CD8-positive, alpha-beta memory T cell (primary cell): ENCODE data around the gene TOPORS. TPM values are rescaled to one million over a fixed set of nuclear protein-coding genes. Genes with fewer than 3 reads are reported as not detected.
A peak's percentile ranks its signal among the peaks of the same experiment; 100 is the strongest.

ENCODE experiments used
- CTCF ChIA-PET: fragments of 350-600 bp; sonication (Branson Sonifier 250); formaldehyde crosslinking; loops from one replicate; lab custom pipeline; 2021; ENCODE audit warnings: antibody characterized with exemption; lab: Charles Lee
- POLR2A ChIA-PET: fragments of 350-600 bp; sonication (Branson Sonifier 250); formaldehyde crosslinking; loops from one replicate; lab custom pipeline; 2021; ENCODE audit warnings: antibody characterized with exemption; lab: Charles Lee
- DNase-seq, 5 donors: peaks; one replicate each; pipeline versions ENCODE4 v3.0.0 to v3.0.0-alpha.2; 2020 to 2022; ENCODE audit warnings: mixed read lengths in 1 of 5
- H3K27ac ChIP-seq: one replicate; pipeline ENCODE4 v1.7.0; 2013; ENCODE audit warnings: low read depth, mild to moderate bottlenecking, low read length, moderate library complexity
- H3K27me3 ChIP-seq: 2 replicates; pipeline ENCODE4 v1.7.0; 2013; ENCODE audit warnings: low read length, mild to moderate bottlenecking; ENCODE audit not compliant: insufficient read depth, poor library complexity, severe bottlenecking
- H3K36me3 ChIP-seq: 2 replicates; pipeline ENCODE4 v1.7.0; 2013; ENCODE audit warnings: mild to moderate bottlenecking, low read length, moderate library complexity; ENCODE audit not compliant: insufficient read depth
- H3K4me1 ChIP-seq: 2 replicates; pipeline ENCODE4 v1.7.0; 2013; ENCODE audit warnings: mild to moderate bottlenecking, low read length, moderate library complexity; ENCODE audit not compliant: insufficient read depth
- H3K4me3 ChIP-seq: 2 replicates; pipeline ENCODE4 v1.7.0; 2013; ENCODE audit warnings: mild to moderate bottlenecking, low read length
- H3K9me3 ChIP-seq: 2 replicates; pipeline ENCODE4 v1.7.0; 2013; ENCODE audit warnings: mild to moderate bottlenecking, low read length
- H3K27ac Mint-ChIP-seq, 8 donors: one replicate each; pipeline ENCODE4 v1.8.0; 2020 to 2021; ENCODE audit warnings: mixed read lengths in 8 of 8, mild to moderate bottlenecking in 6 of 8, inconsistent platforms in 3 of 8, moderate library complexity in 3 of 8
- H3K27me3 Mint-ChIP-seq, 2 donors: one replicate each; pipeline ENCODE4 v1.8.0; 2020 to 2021; ENCODE audit warnings: mixed read lengths in 2 of 2, mild to moderate bottlenecking in 1 of 2, moderate library complexity in 1 of 2
- H3K36me3 Mint-ChIP-seq, 3 donors: one replicate each; pipeline ENCODE4 v1.8.0; 2020 to 2021; ENCODE audit warnings: mixed read lengths in 3 of 3, inconsistent platforms in 1 of 3, mild to moderate bottlenecking in 1 of 3
- H3K4me1 Mint-ChIP-seq, 3 donors: one replicate each; pipeline ENCODE4 v1.8.0; 2020 to 2021; ENCODE audit warnings: mixed read lengths in 3 of 3, inconsistent platforms in 1 of 3, mild to moderate bottlenecking in 1 of 3
- H3K4me3 Mint-ChIP-seq, 7 donors: one replicate each; pipeline ENCODE4 v1.8.0; 2020 to 2021; ENCODE audit warnings: mixed read lengths in 7 of 7, mild to moderate bottlenecking in 6 of 7, moderate library complexity in 4 of 7, inconsistent platforms in 2 of 7
- H3K9me3 Mint-ChIP-seq, 5 donors: one replicate each; pipeline ENCODE4 v1.8.0; 2020 to 2022; ENCODE audit warnings: mixed read lengths in 5 of 5, mild to moderate bottlenecking in 3 of 5, moderate library complexity in 2 of 5, inconsistent platforms in 1 of 5
- polyA plus RNA-seq: library from polyadenylated mRNA; unstranded; fragments of 300-500 nt; fragmentation: Illumina TruSeq; gene quantifications from one replicate; pipeline ENCODE4 v1.2.3, GENCODE V29; 2021
- total RNA-seq, 2 experiments: library from RNA; stranded (reverse); gene quantifications; one replicate each; pipeline ENCODE4 v1.2.3, GENCODE V29; 2021

Gene TOPORS
- total and polyA plus RNA-seq, 3 experiments from 2014 or later, result 18.7 to 26.1 (median 20.4) TPM

- Histone ChIP-seq H3K9me3 (no peaks in the 10 kb centered on the region), H3K4me1 (peaks cover 21% of the 10 kb centered on the region), H3K27me3 (peaks cover 3% of the 10 kb centered on the region), H3K27ac (no peak overlapping the region), H3K36me3 (no peaks in the 10 kb centered on the region), H3K4me3 (no peak overlapping the region)
- ChIA-PET POLR2A (interaction anchor here (1.0 kb wide), 1 partner anchor 50 kb away, joined by 3 read pairs; no protein-coding TSS in a partner anchor), CTCF (interaction anchor here (1.5 to 13.8 kb wide), 5 partner anchors 9 to 198 kb away, joined by 4 to 342 read pairs (median 31); partner anchors contain the start of genes RIGI, SMIM27 and TOPORS)
- H3K4me1 Mint-ChIP-seq, result peaks cover 25 to 32% (median 30%) of the 10 kb centered on the region in 3 donors
- H3K27ac Mint-ChIP-seq, result no peak overlapping the region
- peaks cover 0 to 11% (median 3%) of the 10 kb centered on the region in 3 donors for H3K36me3 Mint-ChIP-seq
- H3K9me3 Mint-ChIP-seq, result no peaks in the 10 kb centered on the region
- no peak for DNase-seq
- no peak overlapping the region for H3K4me3 Mint-ChIP-seq
- peaks cover 7 to 10% of the 10 kb centered on the region in 2 donors for H3K27me3 Mint-ChIP-seq
Measured at GRCh38 chr9:32574858-32575257, 22.5 kb upstream of the TOPORS start.

GRCh38 chr9:32573821-32574220, 21.4 kb upstream of the TOPORS start:
- peaks cover 29 to 35% (median 32%) of the 10 kb centered on the region in 3 donors for H3K4me1 Mint-ChIP-seq
- H3K27ac Mint-ChIP-seq, result peak overlapping the region; percentile 96 to 99 (median 99)
- Histone ChIP-seq H3K27me3 (peaks cover 3% of the 10 kb centered on the region), H3K36me3 (no peaks in the 10 kb centered on the region), H3K4me1 (peaks cover 21% of the 10 kb centered on the region), H3K4me3 (no peak overlapping the region), H3K9me3 (no peaks in the 10 kb centered on the region), H3K27ac (no peak overlapping the region)
- peaks cover 3 to 10% of the 10 kb centered on the region in 2 donors for H3K27me3 Mint-ChIP-seq
- ChIA-PET POLR2A (interaction anchor here (1.0 to 2.6 kb wide), 2 partner anchors 22 to 49 kb away, joined by 3 to 45 read pairs; partner anchors contain the start of genes SMIM27 and TOPORS), CTCF (interaction anchor here (1.5 to 13.8 kb wide), 6 partner anchors 8 to 197 kb away, joined by 4 to 342 read pairs (median 32); partner anchors contain the start of genes ACO1, RIGI, SMIM27 and TOPORS)
- H3K36me3 Mint-ChIP-seq, result peaks cover 0 to 18% (median 3%) of the 10 kb centered on the region in 3 donors
- no peaks in the 10 kb centered on the region for H3K9me3 Mint-ChIP-seq
- H3K4me3 Mint-ChIP-seq, result peak overlapping the region in 6 of 7 donors; percentile 44 to 100 (median 99)
- no peak for DNase-seq

GRCh38 chr9:32572900-32573523, 20.6 kb upstream of the TOPORS start, which contains the start of gene NDUFB6:
NDUFB6 (minus strand) TSS chr9:32573159; CDS start chr9:32573060, 99 bp downstream.
- Mint-ChIP-seq H3K9me3 (no peaks in the 10 kb centered on the region), H3K27ac (peak within 1 kb of the TSS; percentile 96 to 99 (median 99)), H3K4me3 (peak within 1 kb of the TSS; percentile 98 to 100 (median 99)), H3K27me3 (peaks cover 3% of the 10 kb centered on the region in 2 donors), H3K4me1 (peaks cover 32 to 35% (median 33%) of the 10 kb centered on the region in 3 donors), H3K36me3 (peaks cover 0 to 22% (median 7%) of the 10 kb centered on the region in 3 donors)
- no peaks in the 10 kb centered on the region for H3K9me3 ChIP-seq
- H3K27me3 ChIP-seq, result no peaks in the 10 kb centered on the region
- ChIA-PET CTCF (interaction anchor here (1.1 to 13.8 kb wide), 10 partner anchors 9 to 196 kb away, joined by 3 to 342 read pairs (median 11); partner anchors contain the start of genes ACO1, RIGI, SMIM27 and TOPORS), POLR2A (interaction anchor here (0.6 to 2.6 kb wide), 4 partner anchors 21 to 685 kb away, joined by 4 to 45 read pairs (median 8); partner anchors contain the start of genes ACO1, SMIM27 and TOPORS)
- peak; percentile 93 to 97 (median 94) for DNase-seq
- H3K4me3 ChIP-seq, result peak within 1 kb of the TSS; percentile 98
- H3K27ac ChIP-seq, result peak within 1 kb of the TSS; percentile 92
- H3K4me1 ChIP-seq, result peaks cover 21% of the 10 kb centered on the region
- H3K36me3 ChIP-seq, result peaks cover under 1% of the 10 kb centered on the region

GRCh38 chr9:32571969-32572899, 19.8 kb upstream of the TOPORS start:
- peaks cover 0 to 3% of the 10 kb centered on the region in 2 donors for H3K27me3 Mint-ChIP-seq

GRCh38 chr9:32570262-32570661, 17.9 kb upstream of the TOPORS start:
- no peaks in the 10 kb centered on the region for H3K9me3 Mint-ChIP-seq
- H3K27me3 Mint-ChIP-seq, result peaks cover 0 to 5% of the 10 kb centered on the region in 2 donors
- peaks cover 37 to 42% (median 40%) of the 10 kb centered on the region in 3 donors for H3K4me1 Mint-ChIP-seq
- ChIA-PET CTCF (no interaction called here), POLR2A (no interaction called here)
- Histone ChIP-seq H3K4me3 (no peak overlapping the region), H3K27ac (no peak overlapping the region), H3K9me3 (no peaks in the 10 kb centered on the region), H3K36me3 (peaks cover 9% of the 10 kb centered on the region), H3K4me1 (peaks cover 21% of the 10 kb centered on the region), H3K27me3 (no peaks in the 10 kb centered on the region)
- peaks cover 0 to 47% (median 15%) of the 10 kb centered on the region in 3 donors for H3K36me3 Mint-ChIP-seq
- no peak for DNase-seq
- peak overlapping the region in 1 of 7 donors; percentile 75 for H3K4me3 Mint-ChIP-seq
- peak overlapping the region in 4 of 8 donors; percentile 22 to 66 (median 48) for H3K27ac Mint-ChIP-seq

More at GRCh38 chr9:32571969-32572899, 19.8 kb upstream of the TOPORS start:
- Histone ChIP-seq H3K27me3 (no peaks in the 10 kb centered on the region), H3K27ac (peak overlapping the region; percentile 92), H3K4me1 (peaks cover 21% of the 10 kb centered on the region), H3K36me3 (peaks cover 4% of the 10 kb centered on the region), H3K4me3 (peak overlapping the region; percentile 98), H3K9me3 (no peaks in the 10 kb centered on the region)
- peak; percentile 56 to 86 (median 73) for DNase-seq
- Mint-ChIP-seq H3K9me3 (no peaks in the 10 kb centered on the region), H3K36me3 (peaks cover 0 to 29% (median 13%) of the 10 kb centered on the region in 3 donors), H3K27ac (peak overlapping the region; percentile 96 to 99 (median 99)), H3K4me1 (peaks cover 33 to 40% (median 35%) of the 10 kb centered on the region in 3 donors), H3K4me3 (peak overlapping the region; percentile 98 to 100 (median 99))
- CTCF ChIA-PET, result interaction anchor here (0.6 to 13.8 kb wide), 22 partner anchors 8 to 429 kb away, joined by 3 to 342 read pairs (median 4); partner anchors contain the start of genes ACO1, APTX, RIGI and SMIM27
- POLR2A ChIA-PET, result interaction anchor here (0.6 to 2.6 kb wide), 4 partner anchors 21 to 686 kb away, joined by 4 to 45 read pairs (median 8); partner anchors contain the start of genes ACO1, SMIM27 and TOPORS

- Mint-ChIP-seq H3K27ac (no peak overlapping the region), H3K4me1 (peaks cover 26 to 43% (median 38%) of the 10 kb centered on the region in 3 donors), H3K27me3 (peaks cover 0 to 2% of the 10 kb centered on the region in 2 donors), H3K36me3 (peaks cover 0 to 55% (median 17%) of the 10 kb centered on the region in 3 donors), H3K9me3 (no peaks in the 10 kb centered on the region), H3K4me3 (no peak overlapping the region)
- no peak overlapping the region for H3K27ac ChIP-seq
- H3K4me3 ChIP-seq, result no peak overlapping the region
- no peaks in the 10 kb centered on the region for H3K9me3 ChIP-seq
- peaks cover 11% of the 10 kb centered on the region for H3K36me3 ChIP-seq
- ChIA-PET CTCF (interaction anchor here (0.8 to 1.5 kb wide), 3 partner anchors 11 to 37 kb away, joined by 3 read pairs; no protein-coding TSS in a partner anchor), POLR2A (no interaction called here)
- H3K27me3 ChIP-seq, result no peaks in the 10 kb centered on the region
- no peak for DNase-seq
- H3K4me1 ChIP-seq, result peaks cover 12% of the 10 kb centered on the region
Measured at GRCh38 chr9:32566770-32567169, 14.4 kb upstream of the TOPORS start.

GRCh38 chr9:32565967-32566366, 13.6 kb upstream of the TOPORS start:
- ChIA-PET CTCF (interaction anchor here (0.8 to 1.3 kb wide), 2 partner anchors 8 to 10 kb away, joined by 3 to 4 read pairs; no protein-coding TSS in a partner anchor), POLR2A (no interaction called here)
- Histone ChIP-seq H3K27ac (no peak overlapping the region), H3K4me3 (no peak overlapping the region), H3K9me3 (no peaks in the 10 kb centered on the region), H3K36me3 (peaks cover 11% of the 10 kb centered on the region), H3K27me3 (no peaks in the 10 kb centered on the region), H3K4me1 (peaks cover 4% of the 10 kb centered on the region)
- DNase-seq, result no peak
- peaks cover 26 to 40% (median 37%) of the 10 kb centered on the region in 3 donors for H3K4me1 Mint-ChIP-seq
- no peaks in the 10 kb centered on the region for H3K9me3 Mint-ChIP-seq
- H3K36me3 Mint-ChIP-seq, result peaks cover 0 to 59% (median 19%) of the 10 kb centered on the region in 3 donors
- peaks cover 0 to 2% of the 10 kb centered on the region in 2 donors for H3K27me3 Mint-ChIP-seq
- H3K4me3 Mint-ChIP-seq, result no peak overlapping the region
- H3K27ac Mint-ChIP-seq, result no peak overlapping the region
